ENCODE data around the gene CLEC9A. TPM values are rescaled to one million over a fixed set of nuclear protein-coding genes. Genes with fewer than 3 reads are reported as not detected.

Gene CLEC9A
- total and polyA plus RNA-seq, 2 experiments from 2014 or later = not detected

- Histone ChIP-seq H3K4me3 (no peak overlapping the region), H2AFZ (no peak overlapping the region), H3K79me2 (no peaks in the 10 kb centered on the region), H3K27me3 (no peaks in the 10 kb centered on the region), H3K4me1 (ENCODE audit: insufficient read depth) (no peaks in the 10 kb centered on the region), H3K4me2 (no peak overlapping the region), H4K20me1 (ENCODE audit: insufficient read depth, poor library complexity, severe bottlenecking) (no peaks in the 10 kb centered on the region), H3K36me3 (replicated peaks; ENCODE audit: insufficient read depth, low read depth) (no peaks in the 10 kb centered on the region), H3K9me2 (replicated peaks; ENCODE audit: insufficient read depth) (no peaks in the 10 kb centered on the region), H3K27ac (no peak overlapping the region), H3K9me3 (ENCODE audit: low read depth) (no peaks in the 10 kb centered on the region)
- WGBS (ENCODE audit: low lambda C conversion rate, missing lambda C conversion rate) = 88% methylated on average over 5 of the region's 5 CpGs
- no peak for DNase-seq (ENCODE audit: low spot score)
- TF ChIP-seq EZH2phosphoT487 (IDR thresholded peaks at IDR 0.05; ENCODE audit: low read depth, severe bottlenecking, unreplicated experiment) = no peak
- no peak for TF ChIP-seq EZH2 (IDR thresholded peaks at IDR 0.05; ENCODE audit: borderline replicate concordance)
- TF ChIP-seq CTCF (IDR thresholded peaks at IDR 0.05; ENCODE audit: poor library complexity) = no peak
Measured at GRCh38 chr12:10058387-10058786, 27.9 kb downstream of the CLEC9A start.

- TF ChIP-seq CTCF (IDR thresholded peaks at IDR 0.05; ENCODE audit: poor library complexity) = no peak
- no peak for TF ChIP-seq EZH2phosphoT487 (IDR thresholded peaks at IDR 0.05; ENCODE audit: low read depth, severe bottlenecking, unreplicated experiment)
- TF ChIP-seq EZH2 (IDR thresholded peaks at IDR 0.05; ENCODE audit: borderline replicate concordance) = no peak
- Histone ChIP-seq H3K9me2 (replicated peaks; ENCODE audit: insufficient read depth) (no peaks in the 10 kb centered on the region), H3K4me1 (ENCODE audit: insufficient read depth) (no peaks in the 10 kb centered on the region), H3K79me2 (no peaks in the 10 kb centered on the region), H3K4me2 (no peak overlapping the region), H4K20me1 (ENCODE audit: insufficient read depth, poor library complexity, severe bottlenecking) (no peaks in the 10 kb centered on the region), H3K27me3 (no peaks in the 10 kb centered on the region), H3K4me3 (no peak overlapping the region), H3K36me3 (replicated peaks; ENCODE audit: insufficient read depth, low read depth) (no peaks in the 10 kb centered on the region), H2AFZ (no peak overlapping the region), H3K27ac (no peak overlapping the region), H3K9me3 (ENCODE audit: low read depth) (no peaks in the 10 kb centered on the region)
- DNase-seq (ENCODE audit: low spot score) = no peak
- 64% methylated on average over 4 of the region's 4 CpGs for WGBS (ENCODE audit: low lambda C conversion rate, missing lambda C conversion rate)
Measured at GRCh38 chr12:10065241-10065640, 34.8 kb downstream of the CLEC9A start.

- 65% methylated on average over 4 of the region's 4 CpGs for WGBS (ENCODE audit: low lambda C conversion rate, missing lambda C conversion rate)
- H3K9me2 ChIP-seq (replicated peaks; ENCODE audit: insufficient read depth) = no peaks in the 10 kb centered on the region
- H4K20me1 ChIP-seq (ENCODE audit: insufficient read depth, poor library complexity, severe bottlenecking) = no peaks in the 10 kb centered on the region
- H3K9me3 ChIP-seq (ENCODE audit: low read depth) = no peaks in the 10 kb centered on the region
- no peak overlapping the region for H3K4me3 ChIP-seq
- H3K79me2 ChIP-seq = no peaks in the 10 kb centered on the region
- no peaks in the 10 kb centered on the region for H3K4me1 ChIP-seq (ENCODE audit: insufficient read depth)
- no peak for DNase-seq (ENCODE audit: low spot score)
- no peak overlapping the region for H2AFZ ChIP-seq
- no peak overlapping the region for H3K4me2 ChIP-seq
- TF ChIP-seq EZH2 (IDR thresholded peaks at IDR 0.05; ENCODE audit: borderline replicate concordance) (no peak), EZH2phosphoT487 (IDR thresholded peaks at IDR 0.05; ENCODE audit: low read depth, severe bottlenecking, unreplicated experiment) (no peak), CTCF (IDR thresholded peaks at IDR 0.05; ENCODE audit: poor library complexity) (no peak)
- H3K27me3 ChIP-seq = no peaks in the 10 kb centered on the region
- no peaks in the 10 kb centered on the region for H3K36me3 ChIP-seq (replicated peaks; ENCODE audit: insufficient read depth, low read depth)
- H3K27ac ChIP-seq = no peak overlapping the region
Measured at GRCh38 chr12:10067264-10067663, 36.8 kb downstream of the CLEC9A start.

- H3K4me2 ChIP-seq = no peak overlapping the region
- H3K9me2 ChIP-seq (replicated peaks; ENCODE audit: insufficient read depth) = no peaks in the 10 kb centered on the region
- no peak overlapping the region for H3K27ac ChIP-seq
- no peaks in the 10 kb centered on the region for H3K4me1 ChIP-seq (ENCODE audit: insufficient read depth)
- H3K36me3 ChIP-seq (replicated peaks; ENCODE audit: insufficient read depth, low read depth) = no peaks in the 10 kb centered on the region
- no peaks in the 10 kb centered on the region for H4K20me1 ChIP-seq (ENCODE audit: insufficient read depth, poor library complexity, severe bottlenecking)
- DNase-seq (ENCODE audit: low spot score) = no peak
- 51% methylated on average over 3 of the region's 3 CpGs for WGBS (ENCODE audit: low lambda C conversion rate, missing lambda C conversion rate)
- no peaks in the 10 kb centered on the region for H3K79me2 ChIP-seq
- TF ChIP-seq CTCF (IDR thresholded peaks at IDR 0.05; ENCODE audit: poor library complexity) (no peak), EZH2phosphoT487 (IDR thresholded peaks at IDR 0.05; ENCODE audit: low read depth, severe bottlenecking, unreplicated experiment) (no peak), EZH2 (IDR thresholded peaks at IDR 0.05; ENCODE audit: borderline replicate concordance) (no peak)
- H3K4me3 ChIP-seq = no peak overlapping the region
- H3K9me3 ChIP-seq (ENCODE audit: low read depth) = no peaks in the 10 kb centered on the region
- no peaks in the 10 kb centered on the region for H3K27me3 ChIP-seq
- no peak overlapping the region for H2AFZ ChIP-seq
Measured at GRCh38 chr12:10067942-10068341, 37.5 kb downstream of the CLEC9A start.

Measured in hepatocyte (in vitro differentiated cells).